ENCODE results near the gene PSMC3IP. TPM values are rescaled to one million over a fixed set of nuclear protein-coding genes. Genes with fewer than 3 reads are reported as not detected.
A peak's percentile ranks its signal among the peaks of the same experiment; 100 is the strongest.
"Not testable (repeated sequence)": the region's sequence is repeated elsewhere in the genome, so short reads cannot be mapped to it uniquely, and the experiment has no call there.

PSMC3IP gene
- polyA plus RNA-seq, 5 donors, result 17.1 to 24.1 (median 18.2) TPM

- DNase-seq, result no peak
Measured at GRCh38 chr17:42562388-42563142, 15.0 kb downstream of the PSMC3IP start.

DNA sequence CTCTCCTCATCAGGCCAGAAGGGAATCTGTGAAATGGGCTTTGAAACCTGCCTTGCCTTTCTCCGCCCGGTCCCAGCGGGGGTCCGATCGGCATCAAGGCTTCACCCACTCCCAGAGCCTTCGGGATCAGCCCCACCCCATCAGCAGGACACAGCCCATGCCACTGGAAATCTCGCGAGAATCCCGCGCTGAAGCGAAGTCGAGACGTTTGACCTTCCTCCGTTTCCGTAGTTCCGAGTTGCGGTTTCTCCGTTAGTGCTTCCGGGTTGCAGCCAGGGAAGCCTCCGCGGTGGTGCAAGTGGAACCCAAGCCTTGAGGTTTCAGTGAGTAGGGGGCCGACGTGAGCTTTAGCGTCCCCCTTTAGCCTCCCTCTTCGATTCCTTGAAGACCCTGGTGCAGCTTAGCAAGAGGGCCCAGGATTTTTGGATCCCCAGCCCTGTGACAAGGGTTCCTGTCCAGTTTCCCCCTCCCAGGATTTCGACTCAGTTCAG, 15.6 kb downstream of the PSMC3IP start, which contains the start of gene COASY:
COASY (plus strand) TSS at position 252 of the 491 bp plus-strand sequence. CDS start 475 bp downstream, outside the sequence.
- DNase-seq, result peak; percentile 94 to 96

- DNase-seq, result no peak
Measured at GRCh38 chr17:42560246-42560645, 17.3 kb downstream of the PSMC3IP start.

DNA sequence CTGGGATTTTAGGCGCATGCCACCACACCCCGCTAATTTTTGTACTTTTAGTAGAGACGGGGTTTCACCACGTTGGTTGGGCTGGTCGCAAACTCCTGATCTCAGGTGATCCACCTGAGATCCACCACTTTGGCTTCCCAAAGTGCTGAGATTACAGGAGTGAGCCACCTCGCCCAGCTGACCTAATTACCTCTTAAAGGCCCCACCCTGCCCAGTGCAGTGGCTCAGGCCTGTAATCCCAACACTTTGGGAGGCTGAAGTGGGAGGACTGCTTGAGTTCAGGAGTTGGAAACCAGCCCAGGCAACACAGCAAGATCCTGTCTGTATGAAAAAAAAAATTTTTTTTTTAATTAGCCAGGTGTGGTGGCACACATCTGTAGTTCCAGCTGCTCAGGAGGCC, 18.5 kb downstream of the PSMC3IP start:
- DNase-seq, result no peak

GRCh38 chr17:42555961-42556617, 21.4 kb downstream of the PSMC3IP start:
- not testable (repeated sequence) for DNase-seq

- DNase-seq, result no peak
Measured at GRCh38 chr17:42555122-42555622, 22.4 kb downstream of the PSMC3IP start.

GRCh38 chr17:42554250-42555121, 23.0 kb downstream of the PSMC3IP start:
- peak; percentile 86 to 88 for DNase-seq

DNA sequence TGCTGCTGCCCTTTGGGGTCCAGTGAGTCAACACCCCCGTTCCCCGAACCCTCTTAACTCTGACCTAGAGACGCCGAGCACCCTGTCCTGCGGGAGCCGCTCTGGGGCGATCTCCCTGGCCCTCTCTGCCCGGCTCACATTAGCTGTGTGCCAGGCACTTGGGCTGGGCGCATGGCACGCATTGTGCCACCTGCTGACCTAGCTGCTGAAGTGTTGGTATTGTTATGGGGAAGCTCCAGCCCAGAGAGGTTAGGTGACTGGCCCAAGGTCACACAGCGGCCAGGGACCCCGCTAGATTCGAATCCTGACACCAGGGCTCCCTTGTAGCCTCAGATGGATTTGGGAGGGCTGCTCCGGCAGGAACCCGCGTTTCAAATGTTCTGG, 23.7 kb downstream of the PSMC3IP start:
- no peak for DNase-seq

DNA sequence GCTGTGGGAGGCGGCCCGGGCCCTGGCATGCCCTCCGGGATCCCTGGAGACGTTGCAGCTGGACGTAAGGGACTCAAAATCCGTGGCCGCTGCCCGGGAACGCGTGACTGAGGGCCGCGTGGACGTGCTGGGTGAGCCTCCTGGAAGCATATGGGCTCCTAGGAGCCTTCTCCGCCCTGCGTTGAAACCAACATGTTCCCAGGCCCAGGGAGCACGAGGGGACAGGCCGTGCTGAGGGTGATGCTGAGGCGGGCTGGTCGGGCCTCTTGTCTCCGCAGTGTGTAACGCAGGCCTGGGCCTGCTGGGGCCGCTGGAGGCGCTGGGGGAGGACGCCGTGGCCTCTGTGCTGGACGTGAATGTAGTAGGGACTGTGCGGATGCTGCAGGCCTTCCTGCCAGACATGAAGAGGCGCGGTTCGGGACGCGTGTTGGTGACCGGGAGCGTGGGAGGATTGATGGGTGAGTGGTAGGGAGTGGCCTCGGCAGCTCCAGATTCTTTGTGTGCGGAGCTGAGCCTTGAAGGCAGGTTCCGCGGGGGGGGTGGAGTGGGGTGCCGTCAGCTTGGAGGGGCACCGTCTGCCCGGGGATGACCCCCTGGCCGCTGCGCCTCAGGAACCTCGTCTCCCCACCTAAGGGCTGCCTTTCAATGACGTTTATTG, 24.2 kb downstream of the PSMC3IP start:
- no peak for DNase-seq

- DNase-seq, result not testable (repeated sequence)
Measured at GRCh38 chr17:42552736-42553135, 24.8 kb downstream of the PSMC3IP start, which contains the start of gene HSD17B1. TSS of gene HSD17B1 (plus strand) at chr17:42552923. CDS start at chr17:42552934, 11 bp downstream.

DNA sequence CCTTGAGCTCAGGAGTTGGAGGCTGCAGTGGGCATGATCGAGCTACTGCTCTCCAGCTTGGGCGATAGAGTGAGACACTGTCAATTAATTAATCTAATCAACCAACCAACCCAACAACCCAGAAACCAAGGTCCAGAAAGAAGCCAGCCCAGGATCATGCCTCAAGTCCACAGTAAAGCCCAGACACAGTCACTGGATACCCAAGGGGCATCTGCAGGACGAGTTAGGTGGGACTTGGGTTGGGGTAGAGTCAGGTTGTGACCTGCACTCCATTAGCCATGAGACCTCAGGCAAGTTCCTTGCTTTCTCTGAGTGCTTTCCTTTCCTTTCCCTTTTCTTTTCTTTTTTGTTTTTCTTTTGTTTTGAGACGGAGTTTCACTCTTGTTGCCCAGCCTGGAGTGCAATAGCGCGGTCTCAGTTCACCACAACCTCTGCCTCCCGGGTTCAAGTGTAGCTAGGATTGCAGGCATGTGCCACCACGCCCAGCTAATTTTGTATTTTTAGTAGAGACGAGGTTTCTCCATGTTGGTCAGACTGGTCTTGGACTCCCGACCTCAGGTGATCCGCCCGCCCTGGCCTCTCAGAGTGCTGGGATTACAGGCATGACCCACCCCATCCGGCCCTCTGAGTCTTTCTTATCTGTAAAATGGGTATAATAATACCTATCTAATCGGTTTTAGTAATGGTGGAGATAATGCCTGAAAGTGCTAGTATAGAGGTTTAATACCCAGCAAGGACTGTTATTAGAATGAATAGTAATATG, 28.4 kb downstream of the PSMC3IP start:
- DNase-seq, result no peak

GRCh38 chr17:42548070-42548837, 29.3 kb downstream of the PSMC3IP start:
- no peak for DNase-seq

GRCh38 chr17:42547698-42548069, 29.8 kb downstream of the PSMC3IP start:
- DNase-seq, result no peak

GRCh38 chr17:42547001-42547461, 30.5 kb downstream of the PSMC3IP start:
- DNase-seq, result no peak

- not testable (repeated sequence) for DNase-seq
Measured at GRCh38 chr17:42545755-42546505, 31.6 kb downstream of the PSMC3IP start.

- no peak for DNase-seq
Measured at GRCh38 chr17:42544874-42545283, 32.6 kb downstream of the PSMC3IP start.

GRCh38 chr17:42543190-42544079, 34.1 kb downstream of the PSMC3IP start:
- no peak for DNase-seq

Data from right lung (tissue), 5 donors.